Measurements from ENCODE around the gene LRP2BP. TPM values are rescaled to one million over a fixed set of nuclear protein-coding genes. Genes with fewer than 3 reads are reported as not detected.
"Not testable (repeated sequence)": the region's sequence is repeated elsewhere in the genome, so short reads cannot be mapped to it uniquely, and the experiment has no call there.

Gene LRP2BP
- total RNA-seq, 1 experiment from 2014 or later = 0.26 TPM

DNA sequence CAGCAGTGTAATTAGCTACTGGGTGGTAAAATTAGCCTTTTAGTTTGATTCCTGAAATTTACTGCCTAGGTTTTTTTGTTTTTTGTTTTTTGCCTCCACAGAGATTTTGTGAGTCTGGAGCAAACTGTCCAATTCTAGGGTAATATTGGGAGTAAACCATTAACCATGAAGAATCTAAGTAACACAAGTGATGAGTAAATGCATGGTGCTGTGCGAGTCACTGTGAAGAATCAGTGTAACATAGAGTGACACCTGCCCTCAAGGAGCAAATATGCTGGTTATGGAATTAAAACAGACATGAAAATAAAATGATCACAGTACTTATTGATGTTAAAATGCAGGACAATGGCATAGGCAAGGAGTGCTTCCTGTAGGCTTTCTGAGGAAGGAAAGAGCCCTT is 60.1 kb downstream of the LRP2BP start:
- Histone ChIP-seq H3K4me1 (ENCODE audit: low read length) (peaks cover 19% of the 10 kb centered on the region), H3K79me2 (ENCODE audit: low read length) (peaks cover 23% of the 10 kb centered on the region), H3K4me3 (ENCODE audit: low read length) (no peak overlapping the region), H3K4me2 (ENCODE audit: low read depth, low read length, poor library complexity, severe bottlenecking) (no peak overlapping the region), H4K20me1 (ENCODE audit: insufficient read depth, low read depth, low read length) (no peaks in the 10 kb centered on the region), H3K36me3 (ENCODE audit: insufficient read depth, low read length) (peaks cover 3% of the 10 kb centered on the region; the same call in 1 of the 2 replicates), H3K27ac (ENCODE audit: low read length) (no peak overlapping the region), H3K9me3 (ENCODE audit: low read length) (no peaks in the 10 kb centered on the region), H3K9me2 (replicated peaks; ENCODE audit: insufficient read depth, low read length) (no peaks in the 10 kb centered on the region), H2AFZ (ENCODE audit: low read length) (no peak overlapping the region), H3K9ac (ENCODE audit: low read length) (no peak overlapping the region), H3K27me3 (ENCODE audit: low read length) (no peaks in the 10 kb centered on the region)
- no peak for DNase-seq

DNA sequence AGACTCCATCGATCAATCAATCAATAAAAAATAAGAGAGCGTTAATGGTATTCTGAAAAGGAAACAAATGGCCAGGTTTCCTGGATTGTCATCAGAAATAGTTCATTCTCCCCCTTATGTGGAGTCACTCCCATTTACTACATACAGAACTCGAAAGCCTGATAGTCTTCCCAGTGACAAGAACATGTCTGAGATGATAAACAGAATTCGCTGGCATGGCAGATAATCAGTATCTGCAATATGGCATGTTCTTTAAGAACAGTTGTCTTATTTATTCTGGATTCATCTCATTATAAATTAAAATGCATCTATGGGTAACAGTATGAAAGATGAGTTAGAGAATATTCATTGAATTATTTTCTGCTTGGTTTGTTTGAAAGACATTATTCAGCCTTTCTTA is 61.4 kb downstream of the LRP2BP start:
- peaks cover 8% of the 10 kb centered on the region for H3K4me1 ChIP-seq (ENCODE audit: low read length)
- no peaks in the 10 kb centered on the region for H4K20me1 ChIP-seq (ENCODE audit: insufficient read depth, low read depth, low read length)
- H3K27me3 ChIP-seq (ENCODE audit: low read length) = no peaks in the 10 kb centered on the region
- H3K36me3 ChIP-seq (ENCODE audit: insufficient read depth, low read length) = peaks cover 3% of the 10 kb centered on the region; the same call in 1 of the 2 replicates
- H3K9ac ChIP-seq (ENCODE audit: low read length) = no peak overlapping the region
- H3K4me3 ChIP-seq (ENCODE audit: low read length) = no peak overlapping the region
- no peak overlapping the region for H2AFZ ChIP-seq (ENCODE audit: low read length)
- no peaks in the 10 kb centered on the region for H3K9me3 ChIP-seq (ENCODE audit: low read length)
- H3K9me2 ChIP-seq (replicated peaks; ENCODE audit: insufficient read depth, low read length) = no peaks in the 10 kb centered on the region
- H3K79me2 ChIP-seq (ENCODE audit: low read length) = peaks cover 21% of the 10 kb centered on the region
- no peak overlapping the region for H3K27ac ChIP-seq (ENCODE audit: low read length)
- DNase-seq = no peak
- no peak overlapping the region for H3K4me2 ChIP-seq (ENCODE audit: low read depth, low read length, poor library complexity, severe bottlenecking)

DNA sequence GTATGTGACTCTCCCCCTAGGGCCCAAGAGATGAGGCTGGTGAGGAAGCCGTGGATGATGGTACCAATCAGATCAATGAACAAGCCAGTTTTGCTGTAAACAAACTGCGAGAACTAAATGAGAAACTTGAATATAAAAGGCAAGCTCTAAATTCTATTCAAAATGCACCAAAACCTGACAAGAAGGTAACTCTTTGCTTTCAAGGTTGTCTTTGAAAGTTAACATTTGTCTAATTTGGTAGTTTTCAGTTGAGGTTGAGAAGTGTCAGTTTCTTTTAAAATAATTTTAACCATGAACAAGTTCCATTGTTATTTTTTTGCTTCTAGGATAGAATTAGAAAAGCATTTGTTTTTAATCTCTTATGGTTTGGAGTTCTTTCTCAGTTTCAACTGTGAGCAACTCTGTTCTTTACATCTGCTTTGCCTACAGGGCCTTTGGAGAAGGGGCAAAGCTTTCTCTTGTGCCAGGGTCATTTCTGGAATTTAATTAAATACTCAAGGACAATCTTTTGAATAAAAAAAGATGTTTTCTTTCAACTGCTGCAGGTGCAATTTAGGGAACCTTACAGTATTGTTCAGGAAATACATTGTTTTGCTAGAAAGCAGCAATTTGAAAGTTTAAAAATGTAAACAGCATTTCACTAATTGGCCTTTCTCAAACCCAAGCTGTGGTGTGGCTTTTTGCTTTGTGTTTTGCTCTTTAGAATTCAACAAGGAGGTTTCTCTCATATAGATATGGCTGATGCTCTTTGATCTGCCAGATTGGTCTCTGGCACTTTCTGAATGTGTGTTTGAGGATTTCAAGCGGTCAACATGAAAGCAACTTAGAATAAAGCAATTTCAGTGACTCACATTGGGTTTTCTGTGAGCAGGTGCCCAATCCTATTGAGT is 62.9 kb downstream of the LRP2BP start:
- Histone ChIP-seq H4K20me1 (ENCODE audit: insufficient read depth, low read depth, low read length) (no peaks in the 10 kb centered on the region), H3K27ac (ENCODE audit: low read length) (no peak overlapping the region), H3K36me3 (ENCODE audit: insufficient read depth, low read length) (peaks cover 3% of the 10 kb centered on the region; the same call in 1 of the 2 replicates), H3K9me2 (replicated peaks; ENCODE audit: insufficient read depth, low read length) (no peaks in the 10 kb centered on the region), H2AFZ (ENCODE audit: low read length) (no peak overlapping the region), H3K79me2 (ENCODE audit: low read length) (peaks cover 13% of the 10 kb centered on the region), H3K4me2 (ENCODE audit: low read depth, low read length, poor library complexity, severe bottlenecking) (no peak overlapping the region), H3K9ac (ENCODE audit: low read length) (no peak overlapping the region), H3K4me3 (ENCODE audit: low read length) (no peak overlapping the region), H3K9me3 (ENCODE audit: low read length) (no peaks in the 10 kb centered on the region), H3K4me1 (ENCODE audit: low read length) (no peaks in the 10 kb centered on the region; the same call in 1 of the 2 replicates), H3K27me3 (ENCODE audit: low read length) (no peaks in the 10 kb centered on the region)
- no peak for DNase-seq

DNA sequence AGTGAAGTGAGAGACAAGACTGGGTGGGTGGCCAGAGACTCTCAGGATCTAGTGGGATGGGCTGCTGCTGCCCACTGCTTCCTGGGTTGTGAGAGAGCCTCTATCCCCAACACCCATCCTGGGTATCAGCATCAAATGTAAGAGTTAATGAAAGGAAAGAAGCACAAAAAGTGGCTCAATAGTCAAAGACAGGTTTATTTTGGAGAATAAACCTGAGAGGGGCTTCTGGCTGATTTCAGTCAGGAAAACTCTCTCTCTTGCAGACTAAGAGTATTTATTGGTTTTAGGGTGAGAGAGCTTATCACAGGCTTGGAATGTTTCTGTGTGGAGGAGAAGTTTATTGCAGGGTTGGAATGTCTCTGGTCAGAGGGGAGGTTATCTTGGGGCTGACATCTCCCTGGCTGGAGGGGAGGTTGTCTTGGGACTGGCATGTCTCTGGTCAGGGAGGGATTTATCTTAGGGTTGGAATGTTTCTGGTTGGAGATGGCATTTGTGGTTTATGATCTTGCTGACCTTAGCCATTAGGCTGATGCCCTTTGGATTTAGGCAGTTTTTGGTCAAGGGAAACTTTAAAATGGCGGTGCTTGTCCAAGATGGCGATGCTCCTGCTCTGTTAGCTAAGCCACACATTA is 65.7 kb downstream of the LRP2BP start:
- not testable (repeated sequence) for H3K27me3 ChIP-seq (ENCODE audit: low read length); DNase-seq; H3K9me2 ChIP-seq (replicated peaks; ENCODE audit: insufficient read depth, low read length); H3K4me2 ChIP-seq (ENCODE audit: low read depth, low read length, poor library complexity, severe bottlenecking); H4K20me1 ChIP-seq (ENCODE audit: insufficient read depth, low read depth, low read length); H3K27ac ChIP-seq (ENCODE audit: low read length); H3K36me3 ChIP-seq (ENCODE audit: insufficient read depth, low read length); H3K9me3 ChIP-seq (ENCODE audit: low read length); H3K79me2 ChIP-seq (ENCODE audit: low read length); H3K4me1 ChIP-seq (ENCODE audit: low read length); H3K9ac ChIP-seq (ENCODE audit: low read length); H3K4me3 ChIP-seq (ENCODE audit: low read length); H2AFZ ChIP-seq (ENCODE audit: low read length)

DNA sequence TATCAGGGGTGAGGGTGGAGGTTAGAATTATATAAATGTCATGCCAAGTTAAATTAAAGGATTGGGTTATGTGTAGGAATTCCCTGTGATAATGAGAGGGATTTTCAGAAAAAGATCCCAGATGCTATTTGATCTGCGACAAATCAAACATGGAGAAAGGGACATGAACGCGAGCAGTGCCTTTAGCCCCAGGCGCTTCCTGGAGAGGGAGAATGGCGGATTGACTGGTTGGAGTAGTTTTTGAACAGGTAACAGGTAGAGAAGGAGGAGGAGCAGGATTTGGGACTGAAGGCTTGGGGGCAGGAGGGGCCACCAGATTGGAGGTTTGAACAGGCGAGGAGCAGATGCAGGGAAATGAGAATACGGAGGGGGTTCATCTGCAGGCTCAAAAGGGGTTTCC is 67.1 kb downstream of the LRP2BP start:
- H3K9me3 ChIP-seq (ENCODE audit: low read length) = no peaks in the 10 kb centered on the region
- H3K27me3 ChIP-seq (ENCODE audit: low read length) = no peaks in the 10 kb centered on the region
- no peaks in the 10 kb centered on the region for H4K20me1 ChIP-seq (ENCODE audit: insufficient read depth, low read depth, low read length)
- H3K79me2 ChIP-seq (ENCODE audit: low read length) = peaks cover 4% of the 10 kb centered on the region; the same call in 1 of the 2 replicates
- H2AFZ ChIP-seq (ENCODE audit: low read length) = no peak overlapping the region
- H3K9ac ChIP-seq (ENCODE audit: low read length) = no peak overlapping the region
- no peak overlapping the region for H3K27ac ChIP-seq (ENCODE audit: low read length)
- no peaks in the 10 kb centered on the region for H3K9me2 ChIP-seq (replicated peaks; ENCODE audit: insufficient read depth, low read length)
- no peak for DNase-seq
- no peak overlapping the region for H3K4me3 ChIP-seq (ENCODE audit: low read length)
- peaks cover 1% of the 10 kb centered on the region; the same call in 1 of the 2 replicates for H3K36me3 ChIP-seq (ENCODE audit: insufficient read depth, low read length)
- H3K4me2 ChIP-seq (ENCODE audit: low read depth, low read length, poor library complexity, severe bottlenecking) = no peak overlapping the region
- H3K4me1 ChIP-seq (ENCODE audit: low read length) = no peaks in the 10 kb centered on the region

DNA sequence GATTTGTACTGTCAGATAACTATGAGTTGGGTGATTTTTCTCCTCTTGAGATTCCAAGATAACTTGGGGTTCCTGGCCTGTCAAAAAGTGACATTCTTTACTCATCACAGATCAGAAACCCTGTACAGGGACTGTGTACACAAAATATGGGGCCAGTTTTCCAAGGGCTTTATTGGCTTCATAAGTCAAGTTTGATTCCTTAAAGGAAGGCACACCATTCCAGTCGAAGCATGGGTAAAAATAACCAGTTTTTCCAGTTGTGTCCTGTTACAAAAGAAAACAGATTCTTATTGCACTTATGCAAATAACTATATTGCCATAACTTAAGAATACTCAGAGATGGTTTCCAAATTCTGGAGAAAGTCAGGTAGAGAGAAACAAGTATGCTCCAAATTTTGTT is 70.0 kb downstream of the LRP2BP start:
- H3K36me3 ChIP-seq (ENCODE audit: insufficient read depth, low read length); H3K27me3 ChIP-seq (ENCODE audit: low read length); H3K4me2 ChIP-seq (ENCODE audit: low read depth, low read length, poor library complexity, severe bottlenecking); H3K9me2 ChIP-seq (replicated peaks; ENCODE audit: insufficient read depth, low read length); H2AFZ ChIP-seq (ENCODE audit: low read length); H4K20me1 ChIP-seq (ENCODE audit: insufficient read depth, low read depth, low read length); DNase-seq; H3K79me2 ChIP-seq (ENCODE audit: low read length); H3K4me3 ChIP-seq (ENCODE audit: low read length); H3K4me1 ChIP-seq (ENCODE audit: low read length); H3K27ac ChIP-seq (ENCODE audit: low read length); H3K9me3 ChIP-seq (ENCODE audit: low read length); H3K9ac ChIP-seq (ENCODE audit: low read length): not testable (repeated sequence)

DNA sequence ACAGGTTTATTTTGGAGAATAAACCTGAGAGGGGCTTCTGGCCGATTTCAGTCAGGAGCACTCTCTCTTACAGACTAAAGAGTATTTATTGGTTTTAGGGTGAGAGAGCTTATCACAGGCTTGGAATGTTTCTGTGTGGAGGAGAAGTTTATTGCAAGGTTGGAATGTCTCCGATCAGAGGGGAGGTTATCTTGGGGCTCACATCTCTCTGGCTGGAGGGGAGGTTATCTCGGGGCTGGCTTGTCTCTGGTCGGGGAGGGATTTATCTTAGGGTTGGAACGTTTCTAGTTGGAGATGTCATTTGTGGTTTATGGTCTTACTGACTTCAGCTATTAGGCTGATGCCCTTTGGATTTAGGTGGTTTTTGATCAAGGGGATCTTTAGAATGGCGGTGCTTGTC is 71.4 kb downstream of the LRP2BP start:
- not testable (repeated sequence) for H3K4me1 ChIP-seq (ENCODE audit: low read length); H3K9me2 ChIP-seq (replicated peaks; ENCODE audit: insufficient read depth, low read length); H3K4me2 ChIP-seq (ENCODE audit: low read depth, low read length, poor library complexity, severe bottlenecking); H4K20me1 ChIP-seq (ENCODE audit: insufficient read depth, low read depth, low read length); H3K9ac ChIP-seq (ENCODE audit: low read length); H3K4me3 ChIP-seq (ENCODE audit: low read length); H2AFZ ChIP-seq (ENCODE audit: low read length); H3K79me2 ChIP-seq (ENCODE audit: low read length); H3K9me3 ChIP-seq (ENCODE audit: low read length); H3K27me3 ChIP-seq (ENCODE audit: low read length); DNase-seq; H3K36me3 ChIP-seq (ENCODE audit: insufficient read depth, low read length); H3K27ac ChIP-seq (ENCODE audit: low read length)

DNA sequence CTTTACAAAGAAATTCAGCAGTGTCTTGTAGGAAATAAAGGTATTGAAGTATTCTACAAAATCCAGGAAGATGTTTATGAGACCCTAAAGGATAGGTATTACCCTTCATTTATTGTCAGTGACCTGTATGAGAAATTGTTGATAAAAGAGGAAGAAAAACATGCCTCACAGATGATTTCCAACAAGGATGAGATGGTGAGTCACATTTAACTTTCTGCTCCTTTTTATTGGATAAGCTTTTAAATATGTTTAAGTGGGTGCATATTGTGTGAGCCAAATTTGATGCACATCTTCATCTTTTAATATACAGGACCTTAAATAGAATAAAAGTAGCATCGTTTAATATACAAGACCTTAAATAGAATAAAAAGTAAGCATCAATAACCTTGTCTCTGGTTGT is 72.1 kb downstream of the LRP2BP start:
- Histone ChIP-seq H3K9me2 (replicated peaks; ENCODE audit: insufficient read depth, low read length) (no peaks in the 10 kb centered on the region), H3K9ac (ENCODE audit: low read length) (no peak overlapping the region), H4K20me1 (ENCODE audit: insufficient read depth, low read depth, low read length) (no peaks in the 10 kb centered on the region), H3K79me2 (ENCODE audit: low read length) (peaks cover 4% of the 10 kb centered on the region; the same call in 1 of the 2 replicates), H3K27me3 (ENCODE audit: low read length) (no peaks in the 10 kb centered on the region), H2AFZ (ENCODE audit: low read length) (no peak overlapping the region), H3K4me2 (ENCODE audit: low read depth, low read length, poor library complexity, severe bottlenecking) (no peak overlapping the region), H3K36me3 (ENCODE audit: insufficient read depth, low read length) (peaks cover 10% of the 10 kb centered on the region), H3K27ac (ENCODE audit: low read length) (no peak overlapping the region), H3K4me1 (ENCODE audit: low read length) (no peaks in the 10 kb centered on the region), H3K4me3 (ENCODE audit: low read length) (no peak overlapping the region), H3K9me3 (ENCODE audit: low read length) (no peaks in the 10 kb centered on the region)
- no peak for DNase-seq
